Adrenal gland (tissue), 12 donors: ENCODE data around the gene KCNF1. TPM values are rescaled to one million over a fixed set of nuclear protein-coding genes. Genes with fewer than 3 reads are reported as not detected.

ENCODE experiments used
- DNase-seq, 7 donors: peaks; one replicate each; pipeline ENCODE4 v3.0.0-alpha.2; 2019 to 2020
- H3K27ac ChIP-seq, 5 donors: fragments of 200-600 bp; sonication (generic) in 4 of 5; 1 replicate in 3 of 5; 2 replicates in 2 of 5; pipeline versions ENCODE4 v1.5.1 to v1.8.0; 2016 to 2020; ENCODE audit warnings: mild to moderate bottlenecking in 1 of 5
- H3K27me3 ChIP-seq: fragments of 200-600 bp; 2 replicates; pipeline ENCODE4 v1.8.0; 2021
- H3K36me3 ChIP-seq, 2 donors: fragments of 200-600 bp; replicated peaks in 1 of 2; 1 replicate in 1 of 2; 2 replicates in 1 of 2; pipeline versions ENCODE4 v1.5.1 to v1.8.0; 2018 to 2022
- H3K4me1 ChIP-seq, 2 donors: fragments of 200-600 bp; replicated peaks in 1 of 2; 1 replicate in 1 of 2; 2 replicates in 1 of 2; pipeline versions ENCODE4 v1.5.1 to v1.8.0; 2018 to 2021
- H3K4me3 ChIP-seq, 4 donors: fragments of 200-600 bp; sonication (generic) in 3 of 4; one replicate each; pipeline ENCODE4 v1.5.1; 2016 to 2018
- H3K9me3 ChIP-seq, 3 donors: fragments of 200-600 bp; sonication (generic) in 1 of 3; replicated peaks in 1 of 3; 1 replicate in 2 of 3; 2 replicates in 1 of 3; pipeline versions ENCODE4 v1.5.1 to v1.8.0; 2016 to 2021
- POLR2A ChIP-seq, 2 donors: fragments of 450-650 bp; IDR thresholded peaks; one replicate each; pipeline ENCODE4 v1.6.1; 2017; ENCODE audit warnings: antibody characterized with exemption in 2 of 2, mild to moderate bottlenecking in 2 of 2, moderate library complexity in 1 of 2
- WGBS, 4 donors: extraction: QIAGEN DNeasy Blood & Tissue Kit in 2 of 4; methylation state at CpG; one replicate each; pipeline versions ENCODE4 v1.1.5 to v1.1.7; 2013 to 2017; 5-methylcytosine and 5-hydroxymethylcytosine counted together
- intact Hi-C, 2 donors: fragments of 100-400 bp; cut with DNase I; formaldehyde crosslinking; loops; one replicate each; pipeline versions ENCODE4 v1.14.1 to v1.15.0; 2022 to 2023
- polyA plus RNA-seq, 3 donors: library from polyadenylated mRNA; stranded (reverse); fragments of 200-250 nt in 2 of 3; fragments of 350-450 nt in 1 of 3; fragmentation: Illumina TruSeq in 1 of 3; extraction: RNeasy Lipid Tissue Mini Kit (QIAGEN cat#74804) in 1 of 3; gene quantifications; one replicate each; pipeline ENCODE4 v1.2.3, GENCODE V29; 2013 to 2014
- total RNA-seq, 9 donors: library from RNA; depleted of rRNA in 4 of 9; stranded (reverse); fragments of >200 nt in 4 of 9; fragments of 120-200 nt in 1 of 9; fragmentation: NEBNext Ultra II Directional in 1 of 9; extraction: Animal tissue kit (Norgen Biotek cat#: 25700) in 1 of 9; gene quantifications; one replicate each; pipeline versions ENCODE4 v1.1.0 to v1.2.4, GENCODE V29; 2013 to 2023
- TF ChIP-seq, protein P1 (sequence below), 6 experiments: fragments of 450-650 bp in 4 of 6; fragments of 200-600 bp in 2 of 6; sonication (generic) in 1 of 6; IDR thresholded peaks; 1 replicate in 5 of 6; 2 replicates in 1 of 6; pipeline versions ENCODE4 v1.5.1 to v1.8.0; 2016 to 2021; ENCODE audit warnings: antibody characterized with exemption in 6 of 6, mild to moderate bottlenecking in 2 of 6, moderate library complexity in 1 of 6
- donor health status: healthy with polysubstance abuse.
- donor health status: Bipolar disorder and iron deficiency.
- donor health status: DM: yes; HTN: yes; CAD: no.
- donor health status: DM: no; HTN: no; CAD: no.
- donor health status: DM: no; HTN: no; CAD: no.
- donor health status: DM: yes; HTN: yes; CAD: no.

Gene KCNF1
- total and polyA plus RNA-seq, 12 donors = 0.03 to 1.1 (median 0.15) TPM; not detected in 8

GRCh38 chr2:10947446-10948187 lies 35.9 kb downstream of the KCNF1 start:
- DNase-seq = no peak
- TF ChIP-seq, protein P1, sequence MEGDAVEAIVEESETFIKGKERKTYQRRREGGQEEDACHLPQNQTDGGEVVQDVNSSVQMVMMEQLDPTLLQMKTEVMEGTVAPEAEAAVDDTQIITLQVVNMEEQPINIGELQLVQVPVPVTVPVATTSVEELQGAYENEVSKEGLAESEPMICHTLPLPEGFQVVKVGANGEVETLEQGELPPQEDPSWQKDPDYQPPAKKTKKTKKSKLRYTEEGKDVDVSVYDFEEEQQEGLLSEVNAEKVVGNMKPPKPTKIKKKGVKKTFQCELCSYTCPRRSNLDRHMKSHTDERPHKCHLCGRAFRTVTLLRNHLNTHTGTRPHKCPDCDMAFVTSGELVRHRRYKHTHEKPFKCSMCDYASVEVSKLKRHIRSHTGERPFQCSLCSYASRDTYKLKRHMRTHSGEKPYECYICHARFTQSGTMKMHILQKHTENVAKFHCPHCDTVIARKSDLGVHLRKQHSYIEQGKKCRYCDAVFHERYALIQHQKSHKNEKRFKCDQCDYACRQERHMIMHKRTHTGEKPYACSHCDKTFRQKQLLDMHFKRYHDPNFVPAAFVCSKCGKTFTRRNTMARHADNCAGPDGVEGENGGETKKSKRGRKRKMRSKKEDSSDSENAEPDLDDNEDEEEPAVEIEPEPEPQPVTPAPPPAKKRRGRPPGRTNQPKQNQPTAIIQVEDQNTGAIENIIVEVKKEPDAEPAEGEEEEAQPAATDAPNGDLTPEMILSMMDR (IDR thresholded peaks at IDR 0.05) = no peak
- TF ChIP-seq POLR2A (IDR thresholded peaks at IDR 0.05) = no peak
- H3K4me1 ChIP-seq = no peaks in the 10 kb centered on the region
- no peaks in the 10 kb centered on the region for H3K9me3 ChIP-seq
- no peaks in the 10 kb centered on the region for H3K36me3 ChIP-seq
- H3K27me3 ChIP-seq = peaks cover 7% of the 10 kb centered on the region
- no peak overlapping the region for H3K4me3 ChIP-seq
- 77 to 83% (median 80%) methylated on average over 10 to 11 of the region's 11 CpGs for WGBS, 4 donors
- H3K27ac ChIP-seq = no peak overlapping the region
- intact Hi-C loops = no loop called here

- intact Hi-C loops = no loop called here
- WGBS, 4 donors = 79 to 87% (median 83%) methylated on average over 7 of the region's 7 CpGs
- TF ChIP-seq, protein P1 (IDR thresholded peaks at IDR 0.05) = no peak
These were observed 36.4 kb downstream of the KCNF1 start for GRCh38 chr2:10948188-10948564.

GRCh38 chr2:10948606-10949230 lies 37.0 kb downstream of the KCNF1 start:
- no peaks in the 10 kb centered on the region for H3K9me3 ChIP-seq
- TF ChIP-seq POLR2A (IDR thresholded peaks at IDR 0.05) = no peak
- TF ChIP-seq, protein P1 (IDR thresholded peaks at IDR 0.05) = no peak
- H3K27me3 ChIP-seq = peaks cover 7% of the 10 kb centered on the region
- intact Hi-C loops = no loop called here
- H3K36me3 ChIP-seq = no peaks in the 10 kb centered on the region
- WGBS, 4 donors = 81 to 90% (median 85%) methylated on average over 10 to 15 of the region's 15 CpGs
- H3K27ac ChIP-seq = no peak overlapping the region
- no peak for DNase-seq
- H3K4me1 ChIP-seq = no peaks in the 10 kb centered on the region
- no peak overlapping the region for H3K4me3 ChIP-seq

More at GRCh38 chr2:10948188-10948564, 36.4 kb downstream of the KCNF1 start:
- no peak for DNase-seq
- peaks cover 7% of the 10 kb centered on the region for H3K27me3 ChIP-seq
- H3K4me3 ChIP-seq = no peak overlapping the region
- no peaks in the 10 kb centered on the region for H3K9me3 ChIP-seq
- no peak overlapping the region for H3K27ac ChIP-seq
- no peaks in the 10 kb centered on the region for H3K4me1 ChIP-seq
- no peaks in the 10 kb centered on the region for H3K36me3 ChIP-seq

DNA sequence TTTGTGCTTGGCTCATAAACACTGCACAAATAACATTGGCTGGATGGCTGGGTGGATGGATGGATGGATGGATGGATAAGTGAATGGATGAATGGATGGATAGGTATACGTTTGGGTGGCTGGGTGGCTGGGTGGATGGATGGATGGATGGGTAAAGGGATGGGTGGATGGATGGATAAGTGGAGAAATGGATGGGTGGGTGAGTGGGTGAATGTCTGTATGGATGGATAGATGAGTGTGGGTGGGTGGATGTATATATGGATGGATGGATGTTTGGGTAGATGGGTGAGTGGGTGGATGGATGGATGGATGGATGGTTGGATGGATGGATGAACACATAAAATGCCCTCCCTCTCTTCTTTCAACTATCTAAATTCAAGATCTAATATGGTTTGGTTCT lies 38.1 kb downstream of the KCNF1 start:
- 54 to 66% (median 61%) methylated on average over 1 of the region's 1 CpG for WGBS, 4 donors
- H3K36me3 ChIP-seq = no peaks in the 10 kb centered on the region
- TF ChIP-seq POLR2A (IDR thresholded peaks at IDR 0.05) = no peak
- TF ChIP-seq, protein P1 (IDR thresholded peaks at IDR 0.05) = no peak
- DNase-seq = no peak
- intact Hi-C loops = no loop called here
- no peak overlapping the region for H3K4me3 ChIP-seq
- peaks cover 4% of the 10 kb centered on the region for H3K27me3 ChIP-seq
- H3K4me1 ChIP-seq = no peaks in the 10 kb centered on the region
- no peaks in the 10 kb centered on the region for H3K9me3 ChIP-seq
- H3K27ac ChIP-seq = no peak overlapping the region
